ENCODE measurements around the gene GNAS.

DNA sequence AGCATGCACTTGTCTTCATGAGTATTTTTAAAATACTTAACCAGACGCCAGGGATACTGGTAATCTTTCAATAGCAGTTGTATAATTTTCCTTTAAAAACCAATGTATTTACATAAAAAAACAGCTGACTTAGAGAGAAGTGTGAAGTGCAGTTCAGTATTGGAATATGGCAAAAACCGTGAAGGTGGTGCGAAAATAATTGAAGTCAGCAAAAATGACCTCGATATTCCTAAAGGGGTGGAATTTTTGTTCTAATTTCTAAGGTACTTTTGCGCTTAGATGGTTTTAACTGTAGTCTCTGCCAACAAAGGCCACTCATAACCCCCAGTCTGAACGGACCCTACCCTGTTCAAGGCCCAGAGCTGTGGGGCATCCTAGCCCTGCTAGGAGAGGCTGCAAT, 27.1 kb upstream of the GNAS start:
- TF ChIP-seq POLR2A (IDR thresholded peaks at IDR 0.05) (no peak), CTCF (IDR thresholded peaks at IDR 0.05) (no peak)

Measured in thyroid gland (tissue), 4 donors.